ENCODE measurements around the gene NELFCD.
"Not testable (repeated sequence)": the region's sequence is repeated elsewhere in the genome, so short reads cannot be mapped to it uniquely, and the experiment has no call there.

DNA sequence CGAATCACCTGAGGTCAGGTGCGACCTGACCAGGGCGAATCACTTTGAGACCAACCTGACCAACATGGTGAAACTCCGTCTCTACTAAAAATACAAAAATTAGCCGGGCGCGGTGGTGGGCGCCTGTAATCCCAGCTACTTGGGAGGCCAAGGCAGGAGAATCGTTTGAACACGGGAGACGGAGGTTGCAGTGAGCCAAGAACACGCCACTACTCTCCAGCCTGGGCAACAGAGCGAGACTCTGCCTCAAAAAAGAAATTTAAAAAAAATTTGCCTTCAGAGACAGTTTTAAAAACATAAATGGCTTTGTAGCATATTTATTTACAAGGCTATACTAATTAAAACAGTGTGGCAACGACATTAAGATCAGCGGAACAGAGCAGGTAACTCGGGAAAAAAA lies 60.4 kb downstream of the NELFCD start:
- TF ChIP-seq, protein P1, sequence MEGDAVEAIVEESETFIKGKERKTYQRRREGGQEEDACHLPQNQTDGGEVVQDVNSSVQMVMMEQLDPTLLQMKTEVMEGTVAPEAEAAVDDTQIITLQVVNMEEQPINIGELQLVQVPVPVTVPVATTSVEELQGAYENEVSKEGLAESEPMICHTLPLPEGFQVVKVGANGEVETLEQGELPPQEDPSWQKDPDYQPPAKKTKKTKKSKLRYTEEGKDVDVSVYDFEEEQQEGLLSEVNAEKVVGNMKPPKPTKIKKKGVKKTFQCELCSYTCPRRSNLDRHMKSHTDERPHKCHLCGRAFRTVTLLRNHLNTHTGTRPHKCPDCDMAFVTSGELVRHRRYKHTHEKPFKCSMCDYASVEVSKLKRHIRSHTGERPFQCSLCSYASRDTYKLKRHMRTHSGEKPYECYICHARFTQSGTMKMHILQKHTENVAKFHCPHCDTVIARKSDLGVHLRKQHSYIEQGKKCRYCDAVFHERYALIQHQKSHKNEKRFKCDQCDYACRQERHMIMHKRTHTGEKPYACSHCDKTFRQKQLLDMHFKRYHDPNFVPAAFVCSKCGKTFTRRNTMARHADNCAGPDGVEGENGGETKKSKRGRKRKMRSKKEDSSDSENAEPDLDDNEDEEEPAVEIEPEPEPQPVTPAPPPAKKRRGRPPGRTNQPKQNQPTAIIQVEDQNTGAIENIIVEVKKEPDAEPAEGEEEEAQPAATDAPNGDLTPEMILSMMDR (conservative IDR thresholded peaks at IDR 0.05 in 1 of 2, IDR thresholded peaks at IDR 0.05 in 1 of 2; ENCODE audit: low read depth in 1 of 2, low read length in 2 of 2): not testable (repeated sequence)
- not testable (repeated sequence) for TF ChIP-seq EZH2 (IDR thresholded peaks at IDR 0.05; ENCODE audit: low read length, missing control alignments)

Data from fibroblast of lung (primary cell).